GM19099 (cell line): ENCODE results near the gene MZF1.

Experiments used
- POLR2A ChIP-seq: IDR thresholded peaks from 3 replicates; pipeline ENCODE4 v1.6.1; 2011; ENCODE audit warnings: low read depth; ENCODE audit not compliant: insufficient read length; ENCODE audit errors: extremely low read depth

MZF1 gene

GRCh38 chr19:58572818-58573657, at the start of gene MZF1:
Gene MZF1, minus strand, starts transcription at chr19:58573335. Its CDS starts 1,946 bp downstream, at chr19:58571389.
- TF ChIP-seq POLR2A: peak; percentile 40

GRCh38 chr19:58586133-58586765, 13.1 kb upstream of the MZF1 start:
- TF ChIP-seq POLR2A: no peak

- TF ChIP-seq POLR2A: no peak
Observed at GRCh38 chr19:58585442-58586132, 12.5 kb upstream of the MZF1 start.

GRCh38 chr19:58584498-58585441, 11.6 kb upstream of the MZF1 start:
- no peak for TF ChIP-seq POLR2A

GRCh38 chr19:58582985-58583384, 9.8 kb upstream of the MZF1 start:
- no peak for TF ChIP-seq POLR2A

- TF ChIP-seq POLR2A: no peak
Observed at GRCh38 chr19:58581227-58582141, 8.3 kb upstream of the MZF1 start.

- no peak for TF ChIP-seq POLR2A
Observed at GRCh38 chr19:58579473-58580142, 6.5 kb upstream of the MZF1 start.

GRCh38 chr19:58578012-58578925, 5.1 kb upstream of the MZF1 start:
- TF ChIP-seq POLR2A: no peak

GRCh38 chr19:58575183-58576041, 2.3 kb upstream of the MZF1 start:
- peak; percentile 82 for TF ChIP-seq POLR2A

- no peak for TF ChIP-seq POLR2A
Observed at GRCh38 chr19:58573658-58574164, 576 bp upstream of the MZF1 start.
